OCI-LY1 (cell line): ENCODE measurements around the gene C12orf43.

Experiments
- CTCF ChIP-seq: fragments of 200-600 bp; sonication (generic), shearing (Covaris generic); IDR thresholded peaks from 2 replicates; pipeline ENCODE4 v1.5.1; 2017; ENCODE audit warnings: mild to moderate bottlenecking, antibody characterized with exemption, low read length, moderate library complexity, mixed read lengths
- EZH2 ChIP-seq: fragments of 200-600 bp; sonication (generic), shearing (Covaris generic); IDR thresholded peaks from 2 replicates; pipeline ENCODE4 v1.8.0; 2017; ENCODE audit warnings: borderline replicate concordance, mixed run types, mild to moderate bottlenecking, antibody characterized with exemption, low read length, moderate library complexity, mixed read lengths

GRCh38 chr12:120964298-120964697 is 52.0 kb downstream of the C12orf43 start:
- TF ChIP-seq CTCF (no peak), EZH2 (no peak)
